Hematopoietic multipotent progenitor cell treated with erythropoietin and hydrocortisone succinate and interleukin-3 and kit ligand, for 8 days (in vitro differentiated cells): Measurements from ENCODE around the gene PCDHGA5.
"Not testable (repeated sequence)": the region's sequence is repeated elsewhere in the genome, so short reads cannot be mapped to it uniquely, and the experiment has no call there.

Experiments
- DNase-seq: peaks from one replicate; pipeline ENCODE4 v3.0.0-alpha.2; 2015

PCDHGA5 gene

DNA sequence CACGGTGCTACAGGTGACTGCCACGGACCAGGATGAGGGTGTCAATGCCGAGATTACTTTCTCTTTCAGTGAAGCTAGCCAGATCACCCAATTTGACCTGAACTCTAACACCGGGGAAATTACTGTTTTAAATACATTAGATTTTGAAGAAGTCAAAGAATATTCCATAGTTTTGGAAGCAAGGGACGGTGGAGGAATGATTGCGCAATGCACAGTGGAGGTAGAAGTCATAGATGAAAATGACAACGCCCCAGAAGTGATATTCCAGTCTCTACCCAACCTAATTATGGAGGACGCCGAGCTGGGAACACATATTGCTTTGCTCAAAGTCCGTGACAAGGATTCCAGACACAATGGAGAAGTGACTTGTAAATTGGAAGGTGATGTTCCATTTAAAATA lies 24.7 kb downstream of the PCDHGA5 start:
- no peak for DNase-seq

DNA sequence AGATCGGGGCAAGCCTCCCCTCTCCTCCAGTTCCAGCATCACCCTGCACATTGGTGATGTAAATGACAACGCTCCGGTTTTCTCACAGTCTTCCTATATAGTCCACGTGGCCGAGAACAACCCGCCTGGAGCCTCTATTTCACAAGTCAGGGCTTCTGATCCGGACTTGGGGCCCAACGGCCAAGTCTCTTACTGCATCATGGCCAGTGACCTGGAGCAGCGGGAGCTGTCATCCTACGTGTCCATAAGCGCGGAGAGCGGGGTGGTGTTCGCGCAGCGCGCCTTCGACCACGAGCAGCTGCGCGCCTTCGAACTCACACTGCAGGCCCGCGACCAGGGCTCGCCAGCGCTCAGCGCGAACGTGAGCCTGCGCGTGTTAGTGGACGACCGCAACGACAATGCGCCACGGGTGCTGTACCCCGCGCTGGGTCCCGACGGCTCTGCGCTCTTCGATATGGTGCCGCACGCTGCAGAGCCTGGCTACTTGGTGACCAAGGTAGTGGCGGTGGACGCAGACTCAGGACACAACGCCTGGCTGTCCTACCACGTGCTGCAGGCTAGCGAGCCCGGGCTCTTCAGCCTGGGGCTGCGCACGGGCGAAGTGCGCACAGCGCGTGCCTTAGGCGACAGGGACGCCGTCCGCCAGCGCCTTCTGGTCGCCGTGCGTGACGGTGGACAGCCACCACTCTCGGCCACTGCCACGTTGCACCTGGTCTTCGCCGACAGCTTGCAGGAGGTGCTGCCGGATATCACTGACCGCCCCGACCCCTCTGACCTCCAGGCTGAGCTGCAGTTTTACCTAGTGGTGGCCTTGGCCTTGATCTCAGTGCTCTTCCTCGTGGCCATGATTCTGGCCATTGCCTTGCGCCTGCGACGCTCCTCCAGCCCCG lies 25.4 kb downstream of the PCDHGA5 start:
- no peak for DNase-seq

DNA sequence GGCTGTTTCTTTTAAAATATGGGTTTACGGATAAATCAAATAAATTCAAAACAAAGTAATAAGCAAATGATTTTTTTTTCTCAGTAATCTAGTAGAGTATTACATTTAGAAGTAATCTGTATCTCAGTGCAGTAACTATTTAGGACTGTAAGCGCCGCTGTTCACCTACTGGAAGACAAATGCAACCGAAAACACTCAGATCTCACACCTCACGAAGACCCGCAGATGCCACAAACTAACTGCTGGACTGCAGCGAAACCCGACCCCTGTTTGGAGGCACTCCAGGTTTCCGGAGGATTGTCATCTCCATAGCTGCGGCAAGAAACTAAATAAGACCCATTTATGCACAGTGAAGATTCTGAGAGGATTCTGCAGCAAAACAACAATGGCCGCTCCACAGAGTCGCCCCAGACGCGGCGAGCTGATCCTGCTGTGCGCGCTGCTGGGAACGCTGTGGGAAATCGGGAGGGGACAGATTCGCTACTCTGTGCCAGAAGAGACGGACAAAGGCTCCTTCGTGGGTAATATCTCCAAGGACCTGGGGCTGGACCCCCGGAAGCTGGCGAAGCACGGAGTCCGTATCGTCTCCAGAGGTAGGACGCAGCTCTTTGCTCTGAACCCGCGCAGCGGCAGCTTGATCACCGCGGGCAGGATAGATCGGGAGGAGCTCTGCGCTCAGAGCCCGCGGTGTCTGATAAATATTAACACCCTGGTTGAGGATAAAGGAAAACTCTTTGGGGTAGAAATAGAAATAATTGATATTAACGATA lies 28.7 kb downstream of the PCDHGA5 start, which contains the start of gene PCDHGA8:
PCDHGA8 (plus strand) TSS at position 205 of the 770 bp plus-strand sequence; CDS start at position 386, 181 bp downstream.
- DNase-seq: no peak

DNA sequence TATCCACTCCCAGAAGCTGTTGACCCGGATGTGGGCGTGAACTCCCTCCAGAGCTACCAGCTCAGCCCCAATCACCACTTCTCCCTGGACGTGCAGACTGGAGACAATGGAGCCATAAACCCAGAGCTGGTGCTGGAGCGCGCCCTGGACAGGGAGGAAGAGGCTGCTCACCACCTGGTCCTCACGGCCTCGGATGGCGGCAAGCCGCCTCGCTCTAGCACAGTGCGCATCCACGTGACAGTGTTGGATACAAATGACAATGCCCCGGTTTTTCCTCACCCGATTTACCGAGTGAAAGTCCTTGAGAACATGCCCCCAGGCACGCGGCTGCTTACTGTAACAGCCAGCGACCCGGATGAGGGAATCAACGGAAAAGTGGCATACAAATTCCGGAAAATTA lies 29.3 kb downstream of the PCDHGA5 start:
- no peak for DNase-seq

DNA sequence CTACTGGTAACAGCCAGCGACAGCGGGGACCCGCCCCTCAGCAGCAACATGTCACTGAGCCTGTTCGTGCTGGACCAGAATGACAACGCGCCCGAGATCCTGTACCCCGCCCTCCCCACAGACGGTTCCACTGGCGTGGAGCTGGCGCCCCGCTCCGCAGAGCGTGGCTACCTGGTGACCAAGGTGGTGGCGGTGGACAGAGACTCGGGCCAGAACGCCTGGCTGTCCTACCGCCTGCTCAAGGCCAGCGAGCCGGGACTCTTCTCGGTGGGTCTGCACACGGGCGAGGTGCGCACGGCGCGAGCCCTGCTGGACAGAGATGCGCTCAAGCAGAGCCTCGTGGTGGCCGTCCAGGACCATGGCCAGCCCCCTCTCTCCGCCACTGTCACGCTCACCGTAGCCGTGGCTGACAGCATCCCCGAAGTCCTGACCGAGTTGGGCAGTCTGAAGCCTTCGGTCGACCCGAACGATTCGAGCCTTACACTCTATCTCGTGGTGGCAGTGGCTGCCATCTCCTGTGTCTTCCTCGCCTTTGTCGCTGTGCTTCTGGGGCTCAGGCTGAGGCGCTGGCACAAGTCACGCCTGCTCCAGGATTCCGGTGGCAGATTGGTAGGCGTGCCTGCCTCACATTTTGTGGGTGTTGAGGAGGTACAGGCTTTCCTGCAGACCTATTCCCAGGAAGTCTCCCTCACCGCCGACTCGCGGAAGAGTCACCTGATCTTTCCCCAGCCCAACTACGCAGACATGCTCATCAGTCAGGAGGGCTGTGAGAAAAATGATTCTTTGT lies 30.6 kb downstream of the PCDHGA5 start:
- not testable (repeated sequence) for DNase-seq

DNA sequence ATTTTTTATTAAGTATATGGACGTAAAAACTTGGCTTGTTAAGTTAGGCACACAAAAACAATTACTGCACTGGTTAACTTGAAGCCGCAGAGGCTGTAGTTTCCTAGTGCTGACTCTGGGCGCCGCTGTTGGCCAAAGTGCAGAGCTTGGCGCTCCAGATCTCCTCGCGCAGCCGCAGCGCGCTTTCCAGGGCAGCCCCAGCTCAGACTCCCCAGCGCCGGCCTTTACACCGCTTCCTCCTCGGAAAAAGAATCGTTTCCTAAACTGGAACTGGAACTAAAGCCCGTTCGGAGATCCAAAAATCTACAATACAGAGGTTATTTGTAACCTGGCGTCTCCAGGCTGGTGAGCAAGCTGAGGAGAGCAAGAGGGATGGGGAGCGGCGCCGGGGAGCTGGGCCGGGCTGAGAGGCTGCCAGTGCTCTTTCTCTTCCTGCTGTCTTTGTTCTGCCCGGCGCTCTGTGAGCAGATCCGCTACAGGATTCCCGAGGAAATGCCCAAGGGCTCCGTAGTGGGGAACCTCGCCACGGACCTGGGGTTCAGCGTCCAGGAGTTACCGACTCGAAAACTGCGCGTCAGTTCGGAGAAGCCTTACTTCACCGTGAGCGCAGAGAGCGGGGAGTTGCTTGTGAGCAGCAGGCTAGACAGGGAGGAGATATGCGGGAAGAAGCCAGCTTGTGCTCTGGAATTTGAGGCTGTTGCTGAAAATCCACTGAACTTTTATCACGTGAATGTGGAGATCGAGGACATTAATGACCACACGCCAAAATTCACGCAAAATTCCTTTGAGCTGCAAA lies 34.0 kb downstream of the PCDHGA5 start, which contains the start of gene PCDHGB5:
PCDHGB5 (plus strand) TSS at position 192 of the 796 bp plus-strand sequence; CDS start at position 373, 181 bp downstream.
- peak; percentile 34 for DNase-seq

DNA sequence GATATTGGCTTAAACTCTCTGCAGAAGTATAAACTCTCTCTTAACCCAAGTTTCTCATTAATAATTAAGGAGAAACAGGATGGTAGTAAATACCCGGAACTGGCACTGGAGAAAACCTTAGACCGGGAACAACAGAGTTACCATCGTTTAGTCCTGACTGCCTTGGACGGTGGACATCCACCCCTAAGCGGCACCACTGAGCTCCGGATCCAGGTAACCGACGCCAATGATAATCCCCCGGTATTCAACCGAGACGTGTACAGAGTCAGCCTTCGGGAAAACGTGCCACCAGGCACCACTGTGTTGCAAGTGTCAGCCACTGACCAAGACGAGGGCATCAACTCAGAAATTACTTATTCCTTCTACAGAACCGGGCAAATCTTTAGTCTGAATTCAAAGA lies 34.6 kb downstream of the PCDHGA5 start:
- DNase-seq: no peak

DNA sequence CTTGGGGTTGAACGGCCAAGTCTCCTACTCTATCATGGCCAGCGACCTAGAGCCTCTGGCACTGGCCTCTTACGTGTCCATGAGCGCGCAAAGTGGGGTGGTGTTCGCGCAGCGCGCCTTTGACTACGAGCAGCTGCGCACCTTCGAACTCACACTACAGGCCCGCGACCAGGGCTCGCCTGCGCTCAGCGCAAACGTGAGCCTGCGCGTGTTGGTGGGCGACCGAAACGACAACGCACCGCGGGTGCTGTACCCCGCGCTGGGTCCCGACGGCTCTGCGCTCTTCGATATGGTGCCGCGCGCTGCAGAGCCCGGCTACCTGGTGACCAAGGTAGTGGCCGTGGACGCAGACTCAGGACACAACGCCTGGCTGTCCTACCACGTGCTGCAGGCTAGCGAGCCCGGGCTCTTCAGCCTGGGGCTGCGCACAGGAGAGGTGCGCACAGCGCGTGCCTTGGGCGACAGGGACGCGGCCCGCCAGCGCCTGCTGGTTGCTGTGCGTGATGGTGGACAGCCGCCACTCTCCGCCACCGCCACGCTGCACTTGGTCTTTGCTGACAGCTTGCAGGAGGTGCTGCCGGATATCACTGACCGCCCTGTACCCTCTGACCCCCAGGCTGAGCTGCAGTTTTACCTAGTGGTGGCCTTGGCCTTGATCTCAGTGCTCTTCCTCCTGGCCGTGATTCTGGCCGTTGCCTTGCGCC lies 35.7 kb downstream of the PCDHGA5 start:
- no peak for DNase-seq

DNA sequence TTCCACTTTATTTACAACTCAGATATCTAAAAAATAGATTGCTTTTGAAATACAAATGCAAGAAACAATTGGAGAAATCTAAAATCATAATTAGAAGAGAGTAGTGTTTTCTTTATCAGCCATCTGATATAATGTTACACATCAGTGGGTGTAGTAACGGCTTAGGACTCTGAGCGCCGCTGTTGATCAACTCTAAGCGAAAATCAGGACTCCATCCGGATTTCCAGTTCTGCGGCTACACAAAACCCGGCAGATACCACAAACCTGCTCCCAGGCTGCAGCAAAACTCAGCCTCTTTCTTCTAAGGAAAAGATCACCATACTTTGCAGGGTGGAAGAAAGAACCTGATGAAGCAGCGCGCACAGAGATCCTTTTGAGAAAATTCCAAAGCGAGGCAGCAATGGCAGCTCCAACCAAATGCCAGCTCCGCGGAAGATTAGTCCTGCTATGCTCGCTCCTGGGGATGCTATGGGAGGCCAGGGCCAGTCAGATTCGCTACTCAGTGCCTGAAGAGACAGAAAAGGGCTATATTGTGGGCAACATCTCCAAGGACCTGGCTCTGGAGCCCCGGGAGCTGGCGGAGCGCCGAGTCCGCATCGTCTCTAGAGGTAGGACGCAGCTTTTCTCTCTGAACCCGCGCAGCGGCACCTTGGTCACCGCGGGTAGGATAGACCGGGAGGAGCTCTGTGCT lies 38.7 kb downstream of the PCDHGA5 start, which contains the start of gene PCDHGA9:
PCDHGA9 (plus strand) TSS at position 226 of the 691 bp plus-strand sequence; CDS start at position 401, 175 bp downstream.
- peak; percentile 12 for DNase-seq

DNA sequence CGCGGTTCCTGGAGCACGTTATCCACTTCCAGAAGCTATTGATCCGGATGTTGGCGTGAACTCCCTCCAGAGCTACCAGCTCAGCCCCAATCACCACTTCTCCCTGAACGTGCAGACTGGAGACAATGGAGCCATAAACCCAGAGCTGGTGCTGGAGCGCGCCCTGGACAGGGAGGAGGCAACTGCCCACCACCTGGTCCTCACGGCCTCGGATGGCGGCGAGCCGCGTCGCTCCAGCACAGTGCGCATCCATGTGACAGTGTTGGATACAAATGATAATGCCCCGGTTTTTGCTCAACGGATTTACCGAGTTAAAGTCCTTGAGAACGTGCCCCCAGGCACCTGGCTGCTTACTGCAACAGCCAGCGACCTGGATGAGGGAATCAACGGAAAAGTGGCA lies 39.4 kb downstream of the PCDHGA5 start:
- no peak for DNase-seq

DNA sequence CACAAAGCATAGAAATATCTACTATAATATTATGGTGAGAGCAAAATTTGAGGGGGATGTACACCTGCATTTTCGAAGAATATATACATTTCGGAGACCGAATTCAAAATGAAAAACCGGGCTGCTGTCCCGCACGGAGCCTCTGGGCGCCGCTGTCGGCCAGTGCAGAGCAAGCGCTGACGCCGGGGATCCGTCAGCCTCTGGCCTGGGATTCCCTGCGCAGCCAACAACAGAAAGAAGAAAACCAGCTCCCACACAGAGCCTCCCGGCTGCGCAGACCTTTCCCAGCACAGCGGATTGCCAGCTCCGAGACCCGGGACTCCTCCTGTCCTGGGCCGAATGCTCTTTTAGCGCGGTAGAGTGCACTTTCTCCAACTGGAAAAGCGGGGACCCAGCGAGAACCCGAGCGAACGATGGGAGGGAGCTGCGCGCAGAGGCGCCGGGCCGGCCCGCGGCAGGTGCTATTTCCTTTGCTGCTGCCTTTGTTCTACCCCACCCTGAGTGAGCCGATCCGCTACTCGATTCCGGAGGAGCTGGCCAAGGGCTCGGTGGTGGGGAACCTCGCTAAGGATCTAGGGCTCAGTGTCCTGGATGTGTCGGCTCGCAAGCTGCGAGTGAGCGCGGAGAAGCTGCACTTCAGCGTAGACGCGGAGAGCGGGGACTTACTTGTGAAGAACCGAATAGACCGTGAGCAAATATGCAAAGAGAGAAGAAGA lies 44.0 kb downstream of the PCDHGA5 start, which contains the start of gene PCDHGB6:
PCDHGB6 (plus strand) TSS at position 232 of the 716 bp plus-strand sequence; CDS start at position 414, 182 bp downstream.
- DNase-seq: peak; percentile 11

DNA sequence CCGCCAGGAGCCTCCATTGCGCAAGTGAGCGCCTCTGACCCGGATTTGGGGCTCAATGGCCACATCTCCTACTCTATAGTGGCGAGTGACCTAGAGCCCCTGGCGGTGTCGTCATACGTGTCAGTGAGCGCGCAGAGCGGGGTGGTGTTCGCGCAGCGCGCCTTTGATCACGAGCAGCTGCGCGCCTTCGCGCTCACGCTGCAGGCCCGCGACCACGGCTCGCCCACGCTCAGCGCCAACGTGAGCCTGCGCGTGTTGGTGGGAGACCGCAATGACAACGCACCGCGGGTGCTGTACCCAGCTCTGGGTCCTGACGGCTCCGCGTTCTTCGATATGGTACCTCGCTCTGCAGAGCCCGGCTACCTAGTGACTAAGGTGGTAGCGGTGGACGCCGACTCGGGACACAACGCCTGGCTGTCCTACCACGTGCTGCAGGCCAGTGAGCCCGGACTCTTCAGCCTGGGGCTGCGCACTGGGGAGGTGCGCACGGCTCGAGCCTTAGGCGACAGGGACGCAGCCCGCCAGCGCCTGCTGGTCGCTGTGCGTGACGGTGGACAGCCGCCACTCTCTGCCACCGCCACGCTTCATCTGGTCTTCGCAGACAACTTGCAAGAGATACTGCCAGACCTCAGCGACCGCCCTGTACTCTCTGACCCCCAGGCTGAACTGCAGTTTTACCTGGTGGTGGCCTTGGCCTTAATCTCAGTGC lies 45.8 kb downstream of the PCDHGA5 start:
- no peak for DNase-seq

DNA sequence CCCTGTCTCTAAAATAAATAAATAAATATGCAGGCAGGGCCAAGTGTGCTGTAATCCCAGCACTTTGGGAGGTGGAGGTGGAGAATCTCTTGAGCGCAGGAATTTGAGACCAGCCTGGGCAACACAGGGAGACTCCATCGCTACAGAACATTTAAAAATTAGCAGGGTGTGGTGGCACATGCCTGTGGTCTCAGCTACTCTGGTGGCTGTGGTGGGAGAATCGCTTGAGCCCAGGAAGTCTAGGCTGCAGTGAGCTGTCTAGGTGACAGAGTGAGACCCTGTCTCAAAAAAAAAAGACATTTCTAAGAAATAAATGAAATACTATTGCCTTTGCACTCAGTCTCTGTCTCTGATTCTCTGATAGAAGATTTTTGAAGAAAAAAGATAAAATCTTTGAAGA lies 47.6 kb downstream of the PCDHGA5 start:
- no peak for DNase-seq

DNA sequence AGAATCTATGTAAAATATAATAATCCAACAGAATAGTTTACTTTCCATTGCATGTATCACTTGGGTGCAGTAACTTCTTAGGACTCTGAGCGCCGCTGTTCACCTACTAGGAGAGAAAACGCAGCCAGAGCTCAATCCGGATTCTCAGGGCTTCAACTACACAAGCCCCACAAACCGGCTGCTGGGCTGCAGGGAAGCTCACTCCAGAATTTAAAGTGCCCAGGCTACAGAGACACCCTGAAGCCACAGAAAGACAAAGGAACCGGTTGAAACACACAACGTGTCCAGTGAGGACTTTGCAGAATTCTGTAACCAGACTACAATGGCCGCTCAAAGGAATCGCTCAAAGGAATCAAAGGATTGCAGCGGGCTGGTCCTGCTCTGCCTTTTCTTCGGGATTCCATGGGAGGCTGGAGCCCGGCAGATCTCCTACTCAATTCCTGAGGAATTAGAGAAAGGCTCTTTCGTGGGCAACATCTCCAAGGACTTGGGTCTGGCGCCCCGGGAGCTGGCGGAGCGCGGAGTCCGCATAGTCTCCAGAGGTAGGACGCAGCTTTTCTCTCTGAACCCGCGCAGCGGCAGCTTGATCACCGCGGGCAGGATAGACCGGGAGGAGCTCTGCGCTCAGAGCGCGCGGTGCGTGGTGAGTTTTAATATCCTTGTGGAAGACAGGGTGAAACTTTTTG lies 49.0 kb downstream of the PCDHGA5 start, which contains the start of gene PCDHGA10:
PCDHGA10 (plus strand) TSS at position 134 of the 686 bp plus-strand sequence; CDS start at position 323, 189 bp downstream.
- peak; percentile 68 for DNase-seq

DNA sequence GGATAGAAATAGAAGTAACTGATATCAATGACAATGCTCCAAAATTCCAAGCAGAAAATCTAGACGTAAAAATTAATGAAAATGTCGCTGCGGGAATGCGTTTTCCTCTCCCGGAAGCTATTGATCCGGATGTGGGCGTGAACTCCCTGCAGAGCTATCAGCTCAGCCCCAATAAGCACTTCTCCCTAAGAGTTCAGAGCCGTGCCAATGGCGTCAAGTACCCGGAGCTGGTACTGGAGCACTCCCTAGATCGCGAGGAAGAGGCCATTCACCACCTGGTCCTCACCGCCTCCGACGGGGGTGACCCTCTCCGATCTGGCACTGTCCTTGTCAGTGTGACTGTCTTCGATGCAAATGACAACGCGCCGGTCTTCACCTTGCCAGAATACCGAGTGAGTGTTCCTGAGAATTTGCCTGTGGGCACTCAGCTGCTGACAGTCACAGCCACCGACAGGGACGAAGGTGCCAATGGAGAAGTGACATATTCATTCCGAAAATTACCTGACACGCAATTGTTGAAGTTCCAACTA lies 49.6 kb downstream of the PCDHGA5 start:
- DNase-seq: no peak

DNA sequence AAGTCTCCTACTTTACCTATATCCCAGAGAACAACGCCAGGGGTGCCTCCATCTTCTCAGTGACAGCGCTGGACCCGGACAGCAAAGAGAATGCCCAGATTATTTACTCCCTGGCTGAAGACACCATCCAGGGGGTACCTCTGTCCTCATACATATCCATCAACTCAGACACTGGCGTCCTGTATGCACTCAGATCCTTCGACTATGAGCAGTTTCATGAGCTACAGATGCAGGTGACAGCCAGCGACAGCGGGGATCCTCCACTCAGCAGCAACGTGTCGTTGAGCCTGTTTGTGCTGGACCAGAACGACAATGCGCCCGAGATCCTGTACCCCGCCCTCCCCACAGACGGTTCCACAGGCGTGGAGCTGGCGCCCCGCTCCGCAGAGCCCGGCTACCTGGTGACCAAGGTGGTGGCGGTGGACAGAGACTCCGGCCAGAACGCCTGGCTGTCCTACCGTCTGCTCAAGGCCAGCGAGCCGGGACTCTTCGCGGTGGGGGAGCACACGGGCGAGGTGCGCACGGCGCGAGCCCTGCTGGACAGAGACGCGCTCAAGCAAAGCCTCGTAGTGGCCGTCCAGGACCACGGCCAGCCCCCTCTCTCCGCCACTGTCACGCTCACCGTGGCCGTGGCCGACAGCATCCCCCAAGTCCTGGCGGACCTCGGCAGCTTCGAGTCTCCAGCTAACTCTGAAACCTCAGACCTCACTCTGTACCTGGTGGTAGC lies 50.7 kb downstream of the PCDHGA5 start:
- DNase-seq: not testable (repeated sequence)

DNA sequence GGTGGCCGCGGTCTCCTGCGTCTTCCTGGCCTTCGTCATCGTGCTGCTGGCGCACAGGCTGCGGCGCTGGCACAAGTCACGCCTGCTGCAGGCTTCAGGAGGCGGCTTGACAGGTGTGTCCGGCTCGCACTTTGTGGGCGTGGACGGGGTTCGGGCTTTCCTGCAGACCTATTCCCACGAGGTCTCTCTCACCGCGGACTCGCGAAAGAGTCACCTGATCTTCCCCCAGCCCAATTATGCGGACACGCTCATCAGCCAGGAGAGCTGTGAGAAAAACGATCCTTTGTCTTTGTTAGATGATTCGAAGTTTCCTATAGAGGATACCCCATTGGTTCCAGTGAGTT lies 51.3 kb downstream of the PCDHGA5 start:
- DNase-seq: not testable (repeated sequence)
